HG02852 (cell line): ENCODE results near the gene OTOL1.

Source experiments
- ATAC-seq: cut with Tn5 transposase; IDR thresholded peaks from one replicate; pipeline ENCODE4 v1.9.1; 2021; ENCODE audit warnings: mild to moderate bottlenecking, moderate library complexity; ENCODE audit not compliant: unreplicated experiment

The OTOL1 gene

GRCh38 chr3:161496508-161496907 is at the start of gene OTOL1:
Gene OTOL1, plus strand, starts transcription at chr3:161496808. Its CDS starts 0 bp downstream, at chr3:161496808.
- no peak for ATAC-seq

- no peak for ATAC-seq
These were observed 46.8 kb upstream of the OTOL1 start for GRCh38 chr3:161449785-161450184.

- peak; percentile 70 for ATAC-seq
These were observed 44.4 kb upstream of the OTOL1 start for GRCh38 chr3:161452179-161452578.

GRCh38 chr3:161454615-161455014 is 42.0 kb upstream of the OTOL1 start:
- ATAC-seq: no peak

- ATAC-seq: no peak
These were observed 40.6 kb upstream of the OTOL1 start for GRCh38 chr3:161455962-161456361.

- no peak for ATAC-seq
These were observed 34.5 kb upstream of the OTOL1 start for GRCh38 chr3:161462138-161462537.

GRCh38 chr3:161471211-161471610 is 25.4 kb upstream of the OTOL1 start:
- ATAC-seq: no peak

- ATAC-seq: no peak
These were observed 22.5 kb upstream of the OTOL1 start for GRCh38 chr3:161474139-161474538.

GRCh38 chr3:161474741-161475140 is 21.9 kb upstream of the OTOL1 start:
- ATAC-seq: no peak

GRCh38 chr3:161475206-161475605 is 21.4 kb upstream of the OTOL1 start:
- ATAC-seq: no peak

GRCh38 chr3:161475905-161476304 is 20.7 kb upstream of the OTOL1 start:
- ATAC-seq: no peak

GRCh38 chr3:161484226-161484625 is 12.4 kb upstream of the OTOL1 start:
- no peak for ATAC-seq

GRCh38 chr3:161488284-161488683 is 8.3 kb upstream of the OTOL1 start:
- ATAC-seq: peak; percentile 63

GRCh38 chr3:161489395-161489794 is 7.2 kb upstream of the OTOL1 start:
- peak; percentile 94 for ATAC-seq

GRCh38 chr3:161490845-161491244 is 5.8 kb upstream of the OTOL1 start:
- ATAC-seq: peak; percentile 49

- ATAC-seq: no peak
These were observed 1.8 kb downstream of the OTOL1 start for GRCh38 chr3:161498259-161498921.

- ATAC-seq: no peak
These were observed 3.6 kb downstream of the OTOL1 start for GRCh38 chr3:161500068-161500796.

GRCh38 chr3:161503271-161503670 is 6.7 kb downstream of the OTOL1 start:
- no peak for ATAC-seq

- peak; percentile 72 for ATAC-seq
These were observed 12.4 kb downstream of the OTOL1 start for GRCh38 chr3:161508852-161509477.

GRCh38 chr3:161510510-161511260 is 14.1 kb downstream of the OTOL1 start:
- ATAC-seq: no peak

- no peak for ATAC-seq
These were observed 27.3 kb downstream of the OTOL1 start for GRCh38 chr3:161523916-161524315.
